Hematopoietic multipotent progenitor cell treated with erythropoietin and hydrocortisone succinate and interleukin-3 and kit ligand, for 15 days (in vitro differentiated cells): ENCODE data around the gene SETX.

ENCODE experiments used
- DNase-seq: peaks from one replicate; pipeline ENCODE4 v3.0.0-alpha.2; 2015; ENCODE audit warnings: low spot score

SETX gene

GRCh38 chr9:132216861-132217619 is 137.7 kb downstream of the SETX start:
- DNase-seq: no peak

- DNase-seq: no peak
Measured at GRCh38 chr9:132214027-132214622, 140.7 kb downstream of the SETX start.

GRCh38 chr9:132211570-132211969 is 143.2 kb downstream of the SETX start:
- DNase-seq: no peak
